HL-60 (cell line): ENCODE measurements around the gene CEACAM21.

ENCODE experiments used
- DNase-seq, 2 experiments: peaks; one replicate each; pipeline ENCODE4 v3.0.0-alpha.2; 2010 to 2020; ENCODE audit warnings: low read depth in 1 of 2, low spot score in 1 of 2
- H3K27ac ChIP-seq: fragments of 250-450 bp; sonication (Bioruptor Pico); replicated peaks from 2 replicates; pipeline ENCODE4 v1.5.1; 2020; ENCODE audit warnings: mild to moderate bottlenecking, moderate library complexity
- H3K27me3 ChIP-seq: fragments of 250-450 bp; sonication (Bioruptor Pico); 2 replicates; pipeline ENCODE4 v1.5.1; 2021; ENCODE audit warnings: mild to moderate bottlenecking, moderate library complexity; ENCODE audit not compliant: insufficient read depth, poor library complexity, severe bottlenecking
- H3K4me3 ChIP-seq: replicated peaks from 2 replicates; pipeline ENCODE4 v1.5.1; 2011; ENCODE audit warnings: mild to moderate bottlenecking, control low read depth, low read length; ENCODE audit not compliant: insufficient read depth
- CTCF ChIP-seq: IDR thresholded peaks from one replicate; pipeline ENCODE4 v1.5.1; 2011; ENCODE audit warnings: low read length, control low read depth, inconsistent platforms; ENCODE audit not compliant: insufficient read depth
- GABPA ChIP-seq: IDR thresholded peaks from 2 replicates; pipeline ENCODE4 v1.6.1; 2012; ENCODE audit warnings: low read depth
- POLR2AphosphoS5 ChIP-seq: IDR thresholded peaks from 2 replicates; pipeline ENCODE4 v1.6.1; 2012; ENCODE audit warnings: low read depth
- REST ChIP-seq: IDR thresholded peaks from 2 replicates; pipeline ENCODE4 v1.6.1; 2012; ENCODE audit warnings: low read depth; ENCODE audit not compliant: insufficient replicate concordance
- SPI1 ChIP-seq: IDR thresholded peaks from 2 replicates; pipeline ENCODE4 v1.6.1; 2012; ENCODE audit warnings: low read depth, mild to moderate bottlenecking, borderline replicate concordance

CEACAM21 gene

GRCh38 chr19:41606215-41606837 is 30.4 kb downstream of the CEACAM21 start:
- no peak for DNase-seq
- Histone ChIP-seq H3K27ac (no peak overlapping the region), H3K27me3 (no peaks in the 10 kb centered on the region), H3K4me3 (no peak overlapping the region)
- TF ChIP-seq REST: no peak
- TF ChIP-seq GABPA: no peak
- no peak for TF ChIP-seq SPI1
- no peak for TF ChIP-seq POLR2AphosphoS5
- no peak for TF ChIP-seq CTCF

- Histone ChIP-seq H3K4me3 (no peak overlapping the region), H3K27ac (no peak overlapping the region), H3K27me3 (no peaks in the 10 kb centered on the region)
- no peak for TF ChIP-seq POLR2AphosphoS5
- no peak for TF ChIP-seq REST
- TF ChIP-seq SPI1: no peak
- no peak for TF ChIP-seq GABPA
- TF ChIP-seq CTCF: no peak
- no peak for DNase-seq
Observed at GRCh38 chr19:41607668-41608067, 31.7 kb downstream of the CEACAM21 start.

GRCh38 chr19:41610789-41611188 is 34.8 kb downstream of the CEACAM21 start:
- Histone ChIP-seq H3K27ac (no peak overlapping the region), H3K27me3 (no peaks in the 10 kb centered on the region), H3K4me3 (no peak overlapping the region)
- TF ChIP-seq CTCF: no peak
- TF ChIP-seq GABPA: no peak
- TF ChIP-seq REST: no peak
- no peak for TF ChIP-seq SPI1
- TF ChIP-seq POLR2AphosphoS5: no peak
- DNase-seq: no peak
